HepG2 (cell line): ENCODE results near the gene CHMP1A. TPM values are rescaled to one million over a fixed set of nuclear protein-coding genes. Genes with fewer than 3 reads are reported as not detected.

Experiments
- ISL2 ChIP-seq: sonication (generic); formaldehyde crosslinking; IDR thresholded peaks from 2 replicates; pipeline ENCODE4 v1.5.0; 2020; ENCODE audit warnings: missing genetic modification reagents
- MEIS1 ChIP-seq: sonication (generic); formaldehyde crosslinking; IDR thresholded peaks from 2 replicates; pipeline ENCODE4 v1.9.0; 2021; ENCODE audit warnings: mild to moderate bottlenecking, missing genetic modification reagents, moderate library complexity, borderline replicate concordance
- PLRG1 ChIP-seq: fragments of 450-650 bp; conservative IDR thresholded peaks from 2 replicates; pipeline ENCODE4 v1.6.1; 2016
- TGIF2 ChIP-seq: IDR thresholded peaks from 2 replicates; pipeline ENCODE4 v1.6.1; 2016; ENCODE audit warnings: control low read depth, missing compliant biosample characterization
- ZNF672 ChIP-seq: sonication (generic); formaldehyde crosslinking; IDR thresholded peaks from 2 replicates; pipeline ENCODE4 v1.8.1; 2022; ENCODE audit warnings: missing genetic modification reagents
- ZNF839 ChIP-seq: sonication (generic); formaldehyde crosslinking; IDR thresholded peaks from 2 replicates; pipeline ENCODE4 v1.4.0; 2020; ENCODE audit warnings: missing genetic modification reagents, mild to moderate bottlenecking, borderline replicate concordance
- polyA plus RNA-seq, 8 experiments: library from polyadenylated mRNA; depleted of rRNA in 3 of 8; stranded (reverse) in 7 of 8; unstranded in 1 of 8; fragments of >200 nt; fragmentation: Illumina TruSeq in 4 of 8; extraction: Trizol in 4 of 8; gene quantifications; 2 replicates each; pipeline versions ENCODE4 v1.2.1 to v1.2.3, GENCODE V29; 2011 to 2016; ENCODE audit warnings: low read depth in 4 of 8, missing spikeins in 1 of 8, mixed read lengths in 1 of 8; ENCODE audit not compliant: insufficient read depth in 1 of 8
- total RNA-seq, 5 experiments: library from RNA; depleted of rRNA; stranded (reverse); fragments of >200 nt; fragmentation: Illumina TruSeq; extraction: Trizol; gene quantifications; 2 replicates each; pipeline ENCODE4 v1.2.3, GENCODE V29; 2016; ENCODE audit warnings: low read depth in 1 of 5
- TF ChIP-seq, protein P1 (sequence below): sonication (generic); formaldehyde crosslinking; IDR thresholded peaks from 2 replicates; pipeline ENCODE4 v1.5.1; 2020; ENCODE audit warnings: mild to moderate bottlenecking, missing genetic modification reagents, borderline replicate concordance
- TF ChIP-seq, protein P2 (sequence below): sonication (generic); formaldehyde crosslinking; IDR thresholded peaks from 2 replicates; pipeline ENCODE4 v1.8.0; 2022; ENCODE audit warnings: missing genetic modification reagents, low read depth, mild to moderate bottlenecking, borderline replicate concordance
- TF ChIP-seq, protein P3 (sequence below), 2 experiments: IDR thresholded peaks; 2 replicates each; pipeline ENCODE4 v1.6.1; 2011 to 2012; ENCODE audit warnings: low read length in 2 of 2, borderline replicate concordance in 1 of 2, low read depth in 1 of 2, mild to moderate bottlenecking in 1 of 2, moderate library complexity in 1 of 2
- TF ChIP-seq, protein P4 (sequence below): IDR thresholded peaks from 2 replicates; pipeline ENCODE4 v1.6.1; 2016; ENCODE audit warnings: missing biosample characterization, missing genetic modification reagents, low read depth
- TF ChIP-seq, protein P5 (sequence below): sonication (generic); formaldehyde crosslinking; IDR thresholded peaks from 2 replicates; pipeline ENCODE4 v1.4.0; 2020; ENCODE audit warnings: missing genetic modification reagents, borderline replicate concordance
- TF ChIP-seq, protein P6 (sequence below): sonication (generic); formaldehyde crosslinking; IDR thresholded peaks from 2 replicates; pipeline ENCODE4 v1.9.0; 2022; ENCODE audit warnings: missing genetic modification reagents, mild to moderate bottlenecking, borderline replicate concordance

The CHMP1A gene
- total and polyA plus RNA-seq, 2 of the 13 experiments (the other 11 are each of a cell fraction or from before 2014, with no cell fraction given) = 69.4 to 73.3 TPM

DNA sequence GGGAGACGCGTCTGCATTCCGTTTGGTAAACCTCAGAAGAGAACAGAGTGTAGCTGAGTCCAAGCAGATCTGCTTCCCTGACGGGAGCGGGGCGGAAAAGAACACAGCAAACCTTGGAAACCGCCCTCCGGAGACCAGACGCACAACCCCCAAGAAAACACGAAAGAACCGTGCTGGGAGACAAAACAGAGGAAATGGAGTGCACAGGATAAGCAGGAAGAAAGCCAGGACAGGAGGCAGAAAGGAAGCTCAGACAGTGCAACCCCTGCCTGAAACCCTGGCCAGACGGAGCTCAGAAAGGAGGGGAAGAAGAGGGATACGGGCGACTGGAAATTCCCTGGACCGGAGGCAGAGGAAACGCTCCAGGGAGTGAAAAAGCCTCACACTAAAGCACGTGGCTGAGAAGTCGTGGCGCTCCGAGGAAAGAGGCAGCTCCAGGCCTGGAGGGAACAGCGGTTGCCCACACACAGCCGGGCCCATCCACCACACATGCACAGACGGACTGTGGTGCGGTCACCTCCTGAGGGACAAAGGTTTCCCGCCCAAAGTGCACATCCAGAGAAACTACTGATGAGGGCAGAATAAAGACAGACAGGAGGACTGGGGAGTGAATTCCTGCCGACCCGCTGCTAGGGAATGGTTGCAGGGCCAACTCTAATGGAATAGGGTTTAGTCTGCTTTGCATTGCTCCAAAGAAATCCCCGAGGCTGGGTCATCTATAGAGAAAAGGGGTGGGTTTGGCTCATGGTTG, 33.8 kb downstream of the CHMP1A start (continued):
- TF ChIP-seq, protein P1, sequence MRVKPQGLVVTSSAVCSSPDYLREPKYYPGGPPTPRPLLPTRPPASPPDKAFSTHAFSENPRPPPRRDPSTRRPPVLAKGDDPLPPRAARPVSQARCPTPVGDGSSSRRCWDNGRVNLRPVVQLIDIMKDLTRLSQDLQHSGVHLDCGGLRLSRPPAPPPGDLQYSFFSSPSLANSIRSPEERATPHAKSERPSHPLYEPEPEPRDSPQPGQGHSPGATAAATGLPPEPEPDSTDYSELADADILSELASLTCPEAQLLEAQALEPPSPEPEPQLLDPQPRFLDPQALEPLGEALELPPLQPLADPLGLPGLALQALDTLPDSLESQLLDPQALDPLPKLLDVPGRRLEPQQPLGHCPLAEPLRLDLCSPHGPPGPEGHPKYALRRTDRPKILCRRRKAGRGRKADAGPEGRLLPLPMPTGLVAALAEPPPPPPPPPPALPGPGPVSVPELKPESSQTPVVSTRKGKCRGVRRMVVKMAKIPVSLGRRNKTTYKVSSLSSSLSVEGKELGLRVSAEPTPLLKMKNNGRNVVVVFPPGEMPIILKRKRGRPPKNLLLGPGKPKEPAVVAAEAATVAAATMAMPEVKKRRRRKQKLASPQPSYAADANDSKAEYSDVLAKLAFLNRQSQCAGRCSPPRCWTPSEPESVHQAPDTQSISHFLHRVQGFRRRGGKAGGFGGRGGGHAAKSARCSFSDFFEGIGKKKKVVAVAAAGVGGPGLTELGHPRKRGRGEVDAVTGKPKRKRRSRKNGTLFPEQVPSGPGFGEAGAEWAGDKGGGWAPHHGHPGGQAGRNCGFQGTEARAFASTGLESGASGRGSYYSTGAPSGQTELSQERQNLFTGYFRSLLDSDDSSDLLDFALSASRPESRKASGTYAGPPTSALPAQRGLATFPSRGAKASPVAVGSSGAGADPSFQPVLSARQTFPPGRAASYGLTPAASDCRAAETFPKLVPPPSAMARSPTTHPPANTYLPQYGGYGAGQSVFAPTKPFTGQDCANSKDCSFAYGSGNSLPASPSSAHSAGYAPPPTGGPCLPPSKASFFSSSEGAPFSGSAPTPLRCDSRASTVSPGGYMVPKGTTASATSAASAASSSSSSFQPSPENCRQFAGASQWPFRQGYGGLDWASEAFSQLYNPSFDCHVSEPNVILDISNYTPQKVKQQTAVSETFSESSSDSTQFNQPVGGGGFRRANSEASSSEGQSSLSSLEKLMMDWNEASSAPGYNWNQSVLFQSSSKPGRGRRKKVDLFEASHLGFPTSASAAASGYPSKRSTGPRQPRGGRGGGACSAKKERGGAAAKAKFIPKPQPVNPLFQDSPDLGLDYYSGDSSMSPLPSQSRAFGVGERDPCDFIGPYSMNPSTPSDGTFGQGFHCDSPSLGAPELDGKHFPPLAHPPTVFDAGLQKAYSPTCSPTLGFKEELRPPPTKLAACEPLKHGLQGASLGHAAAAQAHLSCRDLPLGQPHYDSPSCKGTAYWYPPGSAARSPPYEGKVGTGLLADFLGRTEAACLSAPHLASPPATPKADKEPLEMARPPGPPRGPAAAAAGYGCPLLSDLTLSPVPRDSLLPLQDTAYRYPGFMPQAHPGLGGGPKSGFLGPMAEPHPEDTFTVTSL (CRISPR knock-in tag) = no peak
- TF ChIP-seq PLRG1 (no peak), ZNF839 (CRISPR knock-in tag) (no peak), ISL2 (CRISPR knock-in tag) (no peak), MEIS1 (CRISPR knock-in tag) (no peak), TGIF2 (no peak), ZNF672 (CRISPR knock-in tag) (no peak)
- TF ChIP-seq, protein P2, sequence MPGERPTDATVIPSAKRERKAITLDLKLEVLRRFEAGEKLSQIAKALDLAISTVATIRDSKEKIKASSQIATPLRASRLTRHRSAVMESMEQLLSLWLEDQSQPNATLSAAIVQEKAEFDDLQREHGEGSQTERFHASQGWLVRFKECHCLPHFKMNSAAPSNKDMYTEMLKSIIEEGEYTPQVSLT (CRISPR knock-in tag) = no peak
- TF ChIP-seq, protein P3, sequence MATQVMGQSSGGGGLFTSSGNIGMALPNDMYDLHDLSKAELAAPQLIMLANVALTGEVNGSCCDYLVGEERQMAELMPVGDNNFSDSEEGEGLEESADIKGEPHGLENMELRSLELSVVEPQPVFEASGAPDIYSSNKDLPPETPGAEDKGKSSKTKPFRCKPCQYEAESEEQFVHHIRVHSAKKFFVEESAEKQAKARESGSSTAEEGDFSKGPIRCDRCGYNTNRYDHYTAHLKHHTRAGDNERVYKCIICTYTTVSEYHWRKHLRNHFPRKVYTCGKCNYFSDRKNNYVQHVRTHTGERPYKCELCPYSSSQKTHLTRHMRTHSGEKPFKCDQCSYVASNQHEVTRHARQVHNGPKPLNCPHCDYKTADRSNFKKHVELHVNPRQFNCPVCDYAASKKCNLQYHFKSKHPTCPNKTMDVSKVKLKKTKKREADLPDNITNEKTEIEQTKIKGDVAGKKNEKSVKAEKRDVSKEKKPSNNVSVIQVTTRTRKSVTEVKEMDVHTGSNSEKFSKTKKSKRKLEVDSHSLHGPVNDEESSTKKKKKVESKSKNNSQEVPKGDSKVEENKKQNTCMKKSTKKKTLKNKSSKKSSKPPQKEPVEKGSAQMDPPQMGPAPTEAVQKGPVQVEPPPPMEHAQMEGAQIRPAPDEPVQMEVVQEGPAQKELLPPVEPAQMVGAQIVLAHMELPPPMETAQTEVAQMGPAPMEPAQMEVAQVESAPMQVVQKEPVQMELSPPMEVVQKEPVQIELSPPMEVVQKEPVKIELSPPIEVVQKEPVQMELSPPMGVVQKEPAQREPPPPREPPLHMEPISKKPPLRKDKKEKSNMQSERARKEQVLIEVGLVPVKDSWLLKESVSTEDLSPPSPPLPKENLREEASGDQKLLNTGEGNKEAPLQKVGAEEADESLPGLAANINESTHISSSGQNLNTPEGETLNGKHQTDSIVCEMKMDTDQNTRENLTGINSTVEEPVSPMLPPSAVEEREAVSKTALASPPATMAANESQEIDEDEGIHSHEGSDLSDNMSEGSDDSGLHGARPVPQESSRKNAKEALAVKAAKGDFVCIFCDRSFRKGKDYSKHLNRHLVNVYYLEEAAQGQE (IDR thresholded peaks at IDR 0.05; ENCODE audit: borderline replicate concordance in 1 of 2, low read depth in 1 of 2, low read length in 2 of 2) = no peak; a peak in 1 of 4 replicates
- TF ChIP-seq, protein P4, sequence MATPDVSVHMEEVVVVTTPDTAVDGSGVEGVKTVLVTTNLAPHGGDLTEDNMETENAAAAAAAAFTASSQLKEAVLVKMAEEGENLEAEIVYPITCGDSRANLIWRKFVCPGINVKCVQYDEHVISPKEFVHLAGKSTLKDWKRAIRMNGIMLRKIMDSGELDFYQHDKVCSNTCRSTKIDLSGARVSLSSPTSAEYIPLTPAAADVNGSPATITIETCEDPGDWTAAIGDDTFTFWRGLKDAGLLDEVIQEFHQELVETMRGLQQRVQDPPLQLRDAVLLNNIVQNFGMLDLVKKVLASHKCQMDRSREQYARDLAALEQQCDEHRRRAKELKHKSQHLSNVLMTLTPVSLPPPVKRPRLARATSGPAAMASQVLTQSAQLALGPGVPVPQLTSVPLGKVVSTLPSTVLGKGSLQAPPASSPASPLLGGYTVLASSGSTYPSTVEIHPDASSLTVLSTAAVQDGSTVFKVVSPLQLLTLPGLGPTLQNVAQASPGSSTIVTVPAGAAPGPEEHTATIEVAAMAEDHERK (CRISPR knock-in tag) = no peak
- TF ChIP-seq, protein P5, sequence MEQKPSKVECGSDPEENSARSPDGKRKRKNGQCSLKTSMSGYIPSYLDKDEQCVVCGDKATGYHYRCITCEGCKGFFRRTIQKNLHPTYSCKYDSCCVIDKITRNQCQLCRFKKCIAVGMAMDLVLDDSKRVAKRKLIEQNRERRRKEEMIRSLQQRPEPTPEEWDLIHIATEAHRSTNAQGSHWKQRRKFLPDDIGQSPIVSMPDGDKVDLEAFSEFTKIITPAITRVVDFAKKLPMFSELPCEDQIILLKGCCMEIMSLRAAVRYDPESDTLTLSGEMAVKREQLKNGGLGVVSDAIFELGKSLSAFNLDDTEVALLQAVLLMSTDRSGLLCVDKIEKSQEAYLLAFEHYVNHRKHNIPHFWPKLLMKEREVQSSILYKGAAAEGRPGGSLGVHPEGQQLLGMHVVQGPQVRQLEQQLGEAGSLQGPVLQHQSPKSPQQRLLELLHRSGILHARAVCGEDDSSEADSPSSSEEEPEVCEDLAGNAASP (CRISPR knock-in tag) = 0 out of 2 replicates have a peak, but pooled peaks have one; percentile 34
- TF ChIP-seq, protein P6, sequence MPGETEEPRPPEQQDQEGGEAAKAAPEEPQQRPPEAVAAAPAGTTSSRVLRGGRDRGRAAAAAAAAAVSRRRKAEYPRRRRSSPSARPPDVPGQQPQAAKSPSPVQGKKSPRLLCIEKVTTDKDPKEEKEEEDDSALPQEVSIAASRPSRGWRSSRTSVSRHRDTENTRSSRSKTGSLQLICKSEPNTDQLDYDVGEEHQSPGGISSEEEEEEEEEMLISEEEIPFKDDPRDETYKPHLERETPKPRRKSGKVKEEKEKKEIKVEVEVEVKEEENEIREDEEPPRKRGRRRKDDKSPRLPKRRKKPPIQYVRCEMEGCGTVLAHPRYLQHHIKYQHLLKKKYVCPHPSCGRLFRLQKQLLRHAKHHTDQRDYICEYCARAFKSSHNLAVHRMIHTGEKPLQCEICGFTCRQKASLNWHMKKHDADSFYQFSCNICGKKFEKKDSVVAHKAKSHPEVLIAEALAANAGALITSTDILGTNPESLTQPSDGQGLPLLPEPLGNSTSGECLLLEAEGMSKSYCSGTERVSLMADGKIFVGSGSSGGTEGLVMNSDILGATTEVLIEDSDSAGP (CRISPR knock-in tag) = no peak
